IPS DF 6.9 (cell line): ENCODE results near the gene MAP3K5.

Experiments used
- DNase-seq: peaks from one replicate; pipeline ENCODE4 v3.0.0-alpha.2; 2013; ENCODE audit warnings: low read depth, low spot score
- H3K27ac ChIP-seq: one replicate; pipeline ENCODE4 v1.5.1; 2013; ENCODE audit warnings: low read length, control low read depth
- H3K27me3 ChIP-seq: 2 replicates; pipeline ENCODE4 v1.6.1; 2013; ENCODE audit warnings: mild to moderate bottlenecking, low read length; ENCODE audit not compliant: control insufficient read depth, insufficient read depth
- H3K36me3 ChIP-seq: 2 replicates; pipeline ENCODE4 v1.6.1; 2013; ENCODE audit warnings: low read length; ENCODE audit not compliant: control insufficient read depth, insufficient read depth
- H3K4me1 ChIP-seq: 2 replicates; pipeline ENCODE4 v1.6.1; 2013; ENCODE audit warnings: low read length; ENCODE audit not compliant: control insufficient read depth, insufficient read depth
- H3K4me3 ChIP-seq: 2 replicates; pipeline ENCODE4 v1.5.1; 2013; ENCODE audit warnings: mild to moderate bottlenecking, low read length
- H3K9me3 ChIP-seq: 2 replicates; pipeline ENCODE4 v1.6.1; 2013; ENCODE audit warnings: low read length, inconsistent platforms; ENCODE audit not compliant: control insufficient read depth, insufficient read depth
- WGBS: extraction: QIAGEN DNeasy Blood & Tissue Kit; methylation state at CpG from one replicate; pipeline ENCODE4 v1.1.7; 2013; ENCODE audit warnings: mixed read lengths, missing lambda C conversion rate; ENCODE audit not compliant: insufficient read length, insufficient coverage; 5-methylcytosine and 5-hydroxymethylcytosine counted together

The MAP3K5 gene

GRCh38 chr6:136546331-136546730 lies 245.9 kb downstream of the MAP3K5 start:
- no peaks in the 10 kb centered on the region for H3K36me3 ChIP-seq
- H3K4me1 ChIP-seq: peaks cover 2% of the 10 kb centered on the region; the same call in 1 of the 2 replicates
- no peak overlapping the region for H3K4me3 ChIP-seq
- WGBS: no CpG with 5 or more reads among the region's 1 CpG
- no peak overlapping the region for H3K27ac ChIP-seq
- no peaks in the 10 kb centered on the region for H3K9me3 ChIP-seq
- no peak for DNase-seq
- no peaks in the 10 kb centered on the region for H3K27me3 ChIP-seq

GRCh38 chr6:136544326-136544725 lies 248.0 kb downstream of the MAP3K5 start:
- Histone ChIP-seq H3K4me3 (no peak overlapping the region), H3K27me3 (no peaks in the 10 kb centered on the region), H3K9me3 (no peaks in the 10 kb centered on the region), H3K36me3 (no peaks in the 10 kb centered on the region), H3K27ac (no peak overlapping the region), H3K4me1 (peaks cover 1% of the 10 kb centered on the region; the same call in 1 of the 2 replicates)
- no CpG with 5 or more reads among the region's 1 CpG for WGBS
- no peak for DNase-seq

GRCh38 chr6:136541395-136541794 lies 250.9 kb downstream of the MAP3K5 start:
- H3K4me1 ChIP-seq: peaks cover 1% of the 10 kb centered on the region; the same call in 1 of the 2 replicates
- no peak for DNase-seq
- no peaks in the 10 kb centered on the region for H3K27me3 ChIP-seq
- no peaks in the 10 kb centered on the region for H3K9me3 ChIP-seq
- H3K4me3 ChIP-seq: no peak overlapping the region
- no peak overlapping the region for H3K27ac ChIP-seq
- H3K36me3 ChIP-seq: no peaks in the 10 kb centered on the region
- no CpG with 5 or more reads among the region's 2 CpGs for WGBS

- Histone ChIP-seq H3K9me3 (no peaks in the 10 kb centered on the region), H3K36me3 (no peaks in the 10 kb centered on the region), H3K4me1 (peaks cover 1% of the 10 kb centered on the region; the same call in 1 of the 2 replicates), H3K27ac (no peak overlapping the region), H3K4me3 (no peak overlapping the region), H3K27me3 (no peaks in the 10 kb centered on the region)
- WGBS: no CpG with 5 or more reads among the region's 6 CpGs
- no peak for DNase-seq
Measured at GRCh38 chr6:136539967-136540652, 252.2 kb downstream of the MAP3K5 start.

- no peaks in the 10 kb centered on the region for H3K9me3 ChIP-seq
- no peak for DNase-seq
- H3K4me3 ChIP-seq: no peak overlapping the region
- H3K27ac ChIP-seq: no peak overlapping the region
- no CpG with 5 or more reads among the region's 4 CpGs for WGBS
- no peaks in the 10 kb centered on the region for H3K27me3 ChIP-seq
- H3K36me3 ChIP-seq: no peaks in the 10 kb centered on the region
- peaks cover 1% of the 10 kb centered on the region; the same call in 1 of the 2 replicates for H3K4me1 ChIP-seq
Measured at GRCh38 chr6:136538836-136539235, 253.4 kb downstream of the MAP3K5 start.

GRCh38 chr6:136535880-136536650 lies 256.2 kb downstream of the MAP3K5 start:
- H3K36me3 ChIP-seq: no peaks in the 10 kb centered on the region
- H3K27me3 ChIP-seq: no peaks in the 10 kb centered on the region
- H3K9me3 ChIP-seq: no peaks in the 10 kb centered on the region
- H3K27ac ChIP-seq: no peak overlapping the region
- H3K4me3 ChIP-seq: no peak overlapping the region
- peaks cover 3% of the 10 kb centered on the region; the same call in 1 of the 2 replicates for H3K4me1 ChIP-seq
- no CpG with 5 or more reads among the region's 8 CpGs for WGBS
- DNase-seq: no peak

GRCh38 chr6:136535017-136535765 lies 257.1 kb downstream of the MAP3K5 start:
- Histone ChIP-seq H3K27ac (no peak overlapping the region), H3K9me3 (no peaks in the 10 kb centered on the region), H3K4me1 (peaks cover 3% of the 10 kb centered on the region; the same call in 1 of the 2 replicates), H3K27me3 (no peaks in the 10 kb centered on the region), H3K4me3 (no peak overlapping the region), H3K36me3 (no peaks in the 10 kb centered on the region)
- WGBS: no CpG with 5 or more reads among the region's 5 CpGs
- no peak for DNase-seq

GRCh38 chr6:136534268-136534667 lies 258.0 kb downstream of the MAP3K5 start:
- H3K27me3 ChIP-seq: no peaks in the 10 kb centered on the region
- DNase-seq: no peak
- H3K9me3 ChIP-seq: no peaks in the 10 kb centered on the region
- no CpG with 5 or more reads among the region's 3 CpGs for WGBS
- no peak overlapping the region for H3K27ac ChIP-seq
- H3K36me3 ChIP-seq: no peaks in the 10 kb centered on the region
- H3K4me1 ChIP-seq: peaks cover 1% of the 10 kb centered on the region; the same call in 1 of the 2 replicates
- H3K4me3 ChIP-seq: no peak overlapping the region

GRCh38 chr6:136533487-136533886 lies 258.8 kb downstream of the MAP3K5 start:
- Histone ChIP-seq H3K9me3 (no peaks in the 10 kb centered on the region), H3K4me1 (peaks cover 1% of the 10 kb centered on the region; the same call in 1 of the 2 replicates), H3K27me3 (no peaks in the 10 kb centered on the region), H3K27ac (no peak overlapping the region), H3K36me3 (no peaks in the 10 kb centered on the region), H3K4me3 (no peak overlapping the region)
- no CpG with 5 or more reads among the region's 5 CpGs for WGBS
- DNase-seq: no peak

- Histone ChIP-seq H3K4me1 (peaks cover 1% of the 10 kb centered on the region; the same call in 1 of the 2 replicates), H3K27ac (no peak overlapping the region), H3K9me3 (no peaks in the 10 kb centered on the region), H3K27me3 (no peaks in the 10 kb centered on the region), H3K4me3 (no peak overlapping the region), H3K36me3 (no peaks in the 10 kb centered on the region)
- no CpG with 5 or more reads among the region's 6 CpGs for whole genome bisulfite sequencing
- no peak for DNase-seq
Measured at GRCh38 chr6:136532030-136532429, 260.2 kb downstream of the MAP3K5 start.
